Skeletal muscle satellite cell (primary cell): ENCODE measurements around the gene PFN3.

Experiments
- H3K27me3 ChIP-seq: 2 replicates; pipeline ENCODE4 v1.7.0; 2013; ENCODE audit warnings: low read length; ENCODE audit not compliant: control insufficient read depth, insufficient read depth
- H3K36me3 ChIP-seq: 2 replicates; pipeline ENCODE4 v1.7.0; 2013; ENCODE audit warnings: mild to moderate bottlenecking, control low read depth, low read length; ENCODE audit not compliant: insufficient read depth
- H3K4me1 ChIP-seq: 2 replicates; pipeline ENCODE4 v1.7.0; 2013; ENCODE audit warnings: low read length; ENCODE audit not compliant: control insufficient read depth, insufficient read depth
- H3K4me2 ChIP-seq: 2 replicates; pipeline ENCODE4 v1.7.0; 2013; ENCODE audit warnings: mild to moderate bottlenecking, low read length
- H3K4me3 ChIP-seq: 2 replicates; pipeline ENCODE4 v1.7.0; 2013; ENCODE audit warnings: low read length
- H3K9ac ChIP-seq: 2 replicates; pipeline ENCODE4 v1.7.0; 2013; ENCODE audit warnings: mild to moderate bottlenecking, low read depth, low read length, moderate library complexity
- H3K9me3 ChIP-seq: replicated peaks from 2 replicates; pipeline ENCODE4 v1.7.0; 2013; ENCODE audit warnings: mild to moderate bottlenecking, control low read depth, low read length

Gene PFN3

DNA sequence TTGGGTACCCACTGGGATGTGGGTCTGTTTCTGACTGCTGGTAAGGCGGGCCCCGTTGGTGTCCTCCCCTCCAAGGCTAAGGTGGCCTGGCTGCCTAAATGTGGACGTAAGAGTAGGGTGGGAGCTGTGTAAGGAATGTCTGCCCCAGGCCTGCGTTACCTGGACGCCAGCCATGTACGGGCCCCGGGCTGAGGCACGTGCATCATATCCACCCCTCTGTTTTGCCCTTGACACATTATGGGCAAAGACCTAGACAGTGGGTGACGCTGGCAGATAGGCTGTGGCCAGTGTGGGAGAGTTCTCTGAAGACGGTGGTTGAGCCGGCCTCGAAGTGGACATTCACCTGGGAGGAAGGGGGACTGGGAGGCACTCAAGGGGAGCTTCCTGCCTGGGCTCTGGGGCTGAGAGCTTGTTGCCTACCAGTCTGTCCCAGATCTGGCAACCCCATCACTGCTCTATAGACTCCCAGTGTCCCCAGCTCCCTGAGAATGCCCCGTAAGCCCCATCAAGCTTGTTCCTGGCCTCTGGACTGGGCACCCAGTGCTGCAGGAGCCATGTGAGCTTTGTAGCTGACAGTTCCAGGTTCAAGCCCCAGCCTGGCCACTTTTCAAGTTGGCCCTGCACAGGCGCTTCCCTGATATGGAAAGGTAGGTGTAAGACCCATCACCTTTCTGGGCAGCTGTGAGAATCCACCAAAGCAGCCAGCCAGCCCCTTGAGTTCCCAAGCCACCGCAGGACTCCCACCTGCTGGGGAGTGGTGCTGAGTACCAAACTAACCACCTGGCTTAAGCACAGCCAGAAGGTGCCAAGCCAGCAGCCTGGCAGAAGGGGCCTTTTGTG lies 42.9 kb upstream of the PFN3 start:
- peaks cover 16% of the 10 kb centered on the region for H3K4me1 ChIP-seq
- H3K4me2 ChIP-seq = no peak overlapping the region
- H3K36me3 ChIP-seq = peaks cover 12% of the 10 kb centered on the region
- H3K9me3 ChIP-seq = no peaks in the 10 kb centered on the region
- no peak overlapping the region for H3K4me3 ChIP-seq
- H3K27me3 ChIP-seq = no peaks in the 10 kb centered on the region
- H3K9ac ChIP-seq = no peak overlapping the region

DNA sequence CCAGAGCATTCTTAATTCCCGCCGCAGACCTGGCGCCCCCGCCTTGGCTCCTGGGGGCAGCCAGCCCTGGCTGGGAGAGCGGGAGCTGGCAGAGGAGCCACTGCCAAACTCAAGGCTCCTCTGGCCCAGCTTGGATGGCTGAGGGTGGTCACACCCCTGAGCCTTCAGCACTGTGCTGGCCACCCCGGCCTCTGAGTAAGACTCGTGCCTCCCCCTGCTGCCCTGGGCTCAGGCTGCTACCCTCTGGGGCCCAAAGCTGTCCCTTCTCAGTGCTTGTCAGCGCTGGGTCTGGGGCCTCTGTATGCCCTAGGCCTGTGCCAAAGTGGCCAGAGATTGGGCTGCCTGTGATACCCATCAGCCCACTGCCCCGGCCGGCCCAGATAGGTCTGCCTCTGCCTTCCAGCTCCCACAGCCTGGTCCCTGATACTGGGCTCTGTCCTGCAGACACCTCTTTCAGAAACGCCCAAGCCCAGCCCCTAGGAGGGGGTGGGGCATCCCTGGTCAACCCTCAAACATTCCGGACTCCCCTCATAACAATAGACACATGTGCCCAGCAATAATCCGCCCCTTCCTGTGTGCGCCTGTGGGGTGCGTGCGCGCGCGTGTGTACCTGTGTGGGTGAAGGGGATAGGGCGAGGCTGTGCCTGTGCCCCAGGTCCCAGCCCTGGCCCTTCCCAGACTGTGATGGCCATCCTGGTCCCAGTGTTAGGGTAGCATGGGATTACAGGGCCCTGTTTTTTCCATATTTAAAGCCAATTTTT lies 41.8 kb upstream of the PFN3 start:
- peaks cover 20% of the 10 kb centered on the region for H3K36me3 ChIP-seq
- no peak overlapping the region for H3K4me2 ChIP-seq
- no peaks in the 10 kb centered on the region for H3K9me3 ChIP-seq
- no peak overlapping the region for H3K4me3 ChIP-seq
- peaks cover 6% of the 10 kb centered on the region for H3K4me1 ChIP-seq
- no peaks in the 10 kb centered on the region for H3K27me3 ChIP-seq
- H3K9ac ChIP-seq = no peak overlapping the region

DNA sequence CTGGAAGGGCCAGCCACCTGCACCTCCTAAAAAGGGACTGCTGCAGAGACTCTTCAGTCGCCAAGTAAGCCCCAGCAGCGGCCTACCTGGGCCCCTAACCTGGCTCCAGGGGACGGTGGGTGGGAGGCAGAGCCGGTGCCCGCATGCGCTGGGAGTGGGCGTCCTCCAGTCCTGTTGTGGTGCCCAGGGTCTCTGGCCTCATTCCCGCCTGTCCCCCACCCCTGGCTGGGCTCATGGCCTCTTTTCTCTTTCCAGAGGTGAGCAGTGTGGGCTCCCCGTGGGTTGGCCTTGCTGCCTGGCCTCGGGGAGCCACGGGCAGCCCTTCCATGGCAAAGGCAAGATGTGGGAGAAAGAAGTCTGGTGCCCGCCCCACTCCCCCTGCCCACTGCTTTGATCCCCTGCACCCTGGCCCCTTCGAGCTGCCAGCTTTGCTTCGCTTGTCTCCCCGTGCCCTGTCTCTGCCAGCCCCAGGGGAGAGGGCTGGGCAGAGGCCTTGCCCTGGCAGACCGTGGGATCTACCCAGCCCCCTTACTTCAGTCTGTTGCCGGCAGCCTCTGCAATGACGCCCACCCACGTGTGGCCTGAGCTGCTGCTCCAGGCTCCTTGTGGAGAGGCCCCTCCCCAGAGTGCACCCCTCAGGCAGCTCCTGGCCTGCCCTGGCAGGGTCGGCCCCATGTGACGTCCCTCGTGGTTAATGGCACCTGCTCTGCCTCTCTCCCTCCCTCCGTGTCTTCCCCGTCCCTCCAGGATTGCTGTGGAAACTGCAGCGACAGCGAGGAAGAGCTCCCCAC lies 40.7 kb upstream of the PFN3 start:
- Histone ChIP-seq H3K36me3 (peaks cover 26% of the 10 kb centered on the region), H3K4me1 (peaks cover 4% of the 10 kb centered on the region), H3K4me2 (no peak overlapping the region), H3K9me3 (no peaks in the 10 kb centered on the region), H3K27me3 (no peaks in the 10 kb centered on the region), H3K4me3 (no peak overlapping the region), H3K9ac (no peak overlapping the region)

DNA sequence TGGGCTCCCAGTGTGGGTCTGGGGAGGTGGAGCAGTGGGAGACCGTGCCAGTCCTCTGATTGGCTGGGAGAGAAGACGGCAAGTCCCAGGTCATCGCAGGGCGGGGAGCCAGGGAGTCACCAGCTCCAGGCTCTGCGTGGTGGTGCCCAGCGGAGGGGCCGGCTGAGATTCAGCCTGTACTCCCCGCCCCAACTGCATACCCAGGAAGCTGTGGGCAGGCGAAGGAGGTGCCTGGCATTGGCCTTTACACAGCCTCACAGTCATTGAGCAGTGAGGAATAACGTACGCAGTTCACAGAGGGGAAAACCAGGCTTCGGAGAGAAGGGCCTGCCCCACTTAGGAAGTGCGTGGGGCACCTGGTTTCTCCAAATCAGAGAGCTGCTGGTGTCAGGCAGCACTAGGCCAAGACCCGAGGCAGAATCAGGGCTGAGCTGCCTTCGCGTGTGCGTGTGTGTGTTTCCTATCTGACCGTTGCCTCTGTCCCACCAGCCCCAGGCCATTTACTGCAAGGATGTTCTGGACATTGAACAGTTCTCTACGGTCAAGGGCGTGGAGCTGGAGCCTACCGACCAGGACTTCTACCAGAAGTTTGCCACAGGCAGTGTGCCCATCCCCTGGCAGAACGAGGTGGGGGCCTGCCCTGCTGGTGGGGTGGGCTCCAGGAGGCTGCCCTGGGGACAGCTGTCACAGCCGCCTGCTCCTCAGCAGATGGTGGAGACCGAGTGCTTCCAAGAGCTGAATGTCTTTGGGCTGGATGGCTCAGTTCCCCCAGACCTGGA lies 39.9 kb upstream of the PFN3 start:
- Histone ChIP-seq H3K36me3 (peaks cover 32% of the 10 kb centered on the region), H3K4me2 (no peak overlapping the region), H3K9me3 (no peaks in the 10 kb centered on the region), H3K4me1 (no peaks in the 10 kb centered on the region), H3K27me3 (no peaks in the 10 kb centered on the region), H3K4me3 (no peak overlapping the region), H3K9ac (no peak overlapping the region)

DNA sequence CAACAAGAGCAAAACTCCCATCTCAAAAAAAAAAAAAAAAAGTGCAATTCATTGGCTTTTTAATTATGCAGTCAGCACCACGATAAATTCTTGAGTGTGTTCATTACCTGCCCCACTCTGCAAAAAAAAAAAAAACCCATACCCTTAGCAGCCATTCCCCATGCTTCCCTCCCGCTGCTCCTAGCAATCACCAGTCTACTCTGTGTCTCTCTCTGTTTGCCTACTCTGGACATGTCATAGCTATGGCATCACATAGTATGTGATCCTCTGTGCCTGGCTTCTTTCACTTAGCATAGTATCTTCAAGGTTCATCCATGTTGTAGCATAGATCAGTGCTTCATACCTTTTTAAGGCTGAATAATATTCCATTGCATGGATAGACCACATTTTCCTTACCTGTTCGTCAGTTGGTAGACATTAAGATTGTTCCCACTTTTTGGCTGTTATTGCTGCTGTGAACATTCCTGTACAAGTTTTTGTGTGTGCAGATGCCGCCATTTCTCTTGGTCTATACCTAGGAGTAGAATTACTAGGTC lies 39.1 kb upstream of the PFN3 start:
- no peak overlapping the region for H3K4me3 ChIP-seq
- H3K4me1 ChIP-seq = no peaks in the 10 kb centered on the region
- no peak overlapping the region for H3K9ac ChIP-seq
- H3K4me2 ChIP-seq = no peak overlapping the region
- H3K36me3 ChIP-seq = peaks cover 40% of the 10 kb centered on the region
- H3K27me3 ChIP-seq = no peaks in the 10 kb centered on the region
- no peaks in the 10 kb centered on the region for H3K9me3 ChIP-seq

DNA sequence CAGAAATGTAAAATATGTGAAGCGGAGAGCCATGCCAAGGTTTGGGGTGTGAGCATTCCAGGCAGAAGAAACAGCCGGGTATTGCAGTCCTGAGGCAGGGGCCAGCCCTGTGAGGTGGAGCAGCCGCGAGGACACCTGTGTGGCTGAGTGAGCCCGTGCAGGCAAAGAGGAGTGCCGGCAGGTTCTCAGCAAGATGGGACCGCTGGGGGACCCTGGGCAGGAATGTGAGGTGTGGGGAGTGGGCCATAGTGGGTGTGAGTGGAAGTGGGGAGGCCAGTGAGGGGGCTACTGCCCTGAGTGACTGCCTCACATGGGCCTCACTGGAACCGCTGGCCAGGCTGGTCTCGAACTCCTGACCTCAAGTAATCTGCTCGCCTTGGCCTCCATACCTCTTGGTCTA lies 38.0 kb upstream of the PFN3 start:
- peaks cover 51% of the 10 kb centered on the region for H3K36me3 ChIP-seq
- H3K9me3 ChIP-seq = no peaks in the 10 kb centered on the region
- H3K4me2 ChIP-seq = no peak overlapping the region
- no peaks in the 10 kb centered on the region for H3K27me3 ChIP-seq
- no peaks in the 10 kb centered on the region for H3K4me1 ChIP-seq
- H3K9ac ChIP-seq = no peak overlapping the region
- H3K4me3 ChIP-seq = no peak overlapping the region

DNA sequence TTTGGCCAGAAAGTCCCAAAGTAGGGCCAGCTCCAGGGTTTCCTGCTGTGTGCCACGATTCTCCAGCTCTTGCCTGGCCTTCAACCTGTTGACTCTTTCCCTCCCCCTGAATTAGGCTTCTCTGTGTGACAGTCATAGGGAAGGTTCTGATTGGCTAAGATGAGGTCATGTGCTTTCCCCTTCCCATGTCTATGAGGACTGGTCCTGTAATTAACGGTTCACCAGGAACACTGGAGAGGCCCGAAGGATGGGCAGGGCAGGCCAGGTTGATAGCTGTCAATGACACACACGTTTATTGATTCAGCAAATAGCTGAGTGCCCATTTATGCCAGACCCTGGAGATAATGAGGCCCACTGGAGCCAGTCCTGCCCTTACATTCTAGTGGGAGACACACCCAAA lies 37.2 kb upstream of the PFN3 start:
- H3K9me3 ChIP-seq = no peaks in the 10 kb centered on the region
- H3K4me2 ChIP-seq = no peak overlapping the region
- no peaks in the 10 kb centered on the region for H3K4me1 ChIP-seq
- no peaks in the 10 kb centered on the region for H3K27me3 ChIP-seq
- no peak overlapping the region for H3K9ac ChIP-seq
- peaks cover 57% of the 10 kb centered on the region for H3K36me3 ChIP-seq
- no peak overlapping the region for H3K4me3 ChIP-seq

DNA sequence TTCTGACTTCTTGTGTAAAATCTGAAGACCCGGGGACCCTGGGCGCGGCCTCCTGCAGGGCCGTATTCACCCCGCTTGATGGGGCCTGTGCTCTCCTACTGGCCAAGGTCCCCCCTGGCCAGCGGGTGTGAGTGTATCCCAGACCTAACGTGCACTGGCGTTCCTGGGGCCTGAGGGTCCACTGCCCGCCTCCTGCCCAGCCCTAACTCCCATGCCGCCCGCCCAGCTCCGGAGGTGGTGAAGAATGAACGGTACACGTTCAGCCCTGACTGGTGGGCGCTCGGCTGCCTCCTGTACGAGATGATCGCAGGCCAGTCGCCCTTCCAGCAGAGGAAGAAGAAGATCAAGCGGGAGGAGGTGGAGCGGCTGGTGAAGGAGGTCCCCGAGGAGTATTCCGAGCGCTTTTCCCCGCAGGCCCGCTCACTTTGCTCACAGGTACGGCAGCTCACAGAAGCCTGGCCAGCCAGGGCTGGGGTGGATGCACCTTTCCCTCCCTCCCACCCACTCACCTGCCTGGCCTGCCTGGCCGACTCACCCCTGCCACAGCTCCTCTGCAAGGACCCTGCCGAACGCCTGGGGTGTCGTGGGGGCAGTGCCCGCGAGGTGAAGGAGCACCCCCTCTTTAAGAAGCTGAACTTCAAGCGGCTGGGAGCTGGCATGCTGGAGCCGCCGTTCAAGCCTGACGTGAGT lies 35.5 kb upstream of the PFN3 start:
- H3K36me3 ChIP-seq = peaks cover 62% of the 10 kb centered on the region
- H3K4me1 ChIP-seq = peaks cover 12% of the 10 kb centered on the region
- H3K9ac ChIP-seq = no peak overlapping the region
- H3K27me3 ChIP-seq = no peaks in the 10 kb centered on the region
- no peak overlapping the region for H3K4me2 ChIP-seq
- no peaks in the 10 kb centered on the region for H3K9me3 ChIP-seq
- H3K4me3 ChIP-seq = no peak overlapping the region

DNA sequence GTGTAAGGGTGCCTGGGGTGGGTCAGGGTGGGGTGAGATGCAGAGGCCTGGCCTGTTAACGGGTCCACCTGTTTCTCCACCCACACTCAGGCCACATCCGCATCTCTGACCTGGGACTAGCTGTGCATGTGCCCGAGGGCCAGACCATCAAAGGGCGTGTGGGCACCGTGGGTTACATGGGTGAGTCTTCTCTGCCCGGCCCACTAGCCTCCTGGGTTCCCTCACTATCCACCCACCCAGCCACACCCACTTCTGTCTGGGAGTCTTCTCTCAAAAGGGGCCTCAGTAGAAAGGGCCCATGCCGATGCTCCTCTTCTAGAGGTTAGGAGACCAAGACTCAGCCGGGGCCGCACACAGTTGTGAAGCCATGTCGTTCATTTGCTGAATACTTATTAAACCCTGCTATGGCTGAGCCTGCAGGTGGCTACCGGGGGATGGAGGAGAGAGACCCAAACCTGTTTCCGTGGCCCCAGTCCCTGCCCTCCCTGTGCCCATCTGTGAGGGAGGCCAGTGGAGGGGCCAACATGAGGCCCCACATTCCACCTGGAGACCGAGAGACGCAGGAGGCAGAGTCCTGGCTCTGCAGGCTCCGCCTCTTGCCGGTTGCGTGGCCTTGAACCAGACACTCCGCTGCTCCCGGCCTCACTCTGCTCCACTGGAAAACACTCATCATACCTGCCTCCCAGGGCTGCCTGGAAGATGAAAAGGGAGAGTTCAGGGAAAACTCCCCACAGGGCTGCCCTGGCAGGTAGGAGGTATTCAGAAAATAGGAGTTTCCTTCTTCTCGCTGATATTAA lies 34.7 kb upstream of the PFN3 start:
- Histone ChIP-seq H3K4me3 (no peak overlapping the region), H3K4me1 (peaks cover 12% of the 10 kb centered on the region), H3K9ac (no peak overlapping the region), H3K27me3 (no peaks in the 10 kb centered on the region), H3K4me2 (no peak overlapping the region), H3K9me3 (no peaks in the 10 kb centered on the region), H3K36me3 (peaks cover 68% of the 10 kb centered on the region)

DNA sequence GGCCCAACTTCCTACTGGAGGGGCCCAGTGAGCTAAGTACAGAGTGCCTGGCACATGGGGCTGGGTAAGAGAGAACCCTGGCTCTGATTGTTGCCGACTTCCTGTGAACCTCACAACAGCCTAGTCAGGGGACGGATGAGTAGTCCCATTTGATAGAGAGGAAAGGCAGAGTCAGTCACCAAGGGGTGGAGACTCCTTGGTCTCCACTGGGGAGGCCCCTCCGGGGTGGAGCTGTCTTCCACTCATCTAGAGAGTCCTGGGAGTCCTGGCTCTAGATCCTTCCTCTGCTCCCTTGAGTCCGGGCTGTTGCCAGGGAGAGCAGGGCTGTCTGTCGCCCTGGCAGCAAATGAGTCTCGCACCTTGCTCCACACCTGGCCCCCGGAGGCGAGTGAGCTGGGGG lies 34.0 kb upstream of the PFN3 start:
- no peaks in the 10 kb centered on the region for H3K9me3 ChIP-seq

More for the DNA sequence above, 34.0 kb upstream of the PFN3 start:
- Histone ChIP-seq H3K4me2 (no peak overlapping the region), H3K4me3 (no peak overlapping the region), H3K27me3 (no peaks in the 10 kb centered on the region), H3K36me3 (peaks cover 68% of the 10 kb centered on the region), H3K9ac (no peak overlapping the region), H3K4me1 (peaks cover 12% of the 10 kb centered on the region)
